Stomach (tissue), 9 donors: ENCODE data around the gene SH3BP5. TPM values are rescaled to one million over a fixed set of nuclear protein-coding genes. Genes with fewer than 3 reads are reported as not detected.
A peak's percentile ranks its signal among the peaks of the same experiment; 100 is the strongest.

Experiments used
- DNase-seq, 2 donors: peaks; one replicate each; pipeline versions ENCODE4 v3.0.0 to v3.0.0-alpha.2; 2013 to 2019
- H3K27ac ChIP-seq, 5 donors: fragments of 200-600 bp in 4 of 5; sonication (generic) in 4 of 5; one replicate each; pipeline ENCODE4 v1.5.1; 2013 to 2019; ENCODE audit warnings: mild to moderate bottlenecking in 1 of 5, moderate library complexity in 1 of 5
- H3K27me3 ChIP-seq, 3 donors: fragments of 200-600 bp; sonication (generic); one replicate each; pipeline ENCODE4 v1.5.1; 2017 to 2019; ENCODE audit warnings: mixed run types in 1 of 3
- H3K36me3 ChIP-seq, 4 donors: fragments of 200-600 bp; sonication (generic); 1 replicate in 3 of 4; 2 replicates in 1 of 4; pipeline ENCODE4 v1.5.1; 2016 to 2019
- H3K4me1 ChIP-seq, 4 donors: fragments of 200-600 bp; sonication (generic); one replicate each; pipeline ENCODE4 v1.5.1; 2016 to 2019
- H3K4me3 ChIP-seq, 4 donors: fragments of 200-600 bp; sonication (generic) in 3 of 4; one replicate each; pipeline ENCODE4 v1.5.1; 2016 to 2019; ENCODE audit warnings: mild to moderate bottlenecking in 1 of 4
- H3K9me3 ChIP-seq, 4 donors: fragments of 200-600 bp; sonication (generic); one replicate each; pipeline ENCODE4 v1.5.1; 2016 to 2019
- CTCF ChIP-seq, 7 experiments: fragments of 450-650 bp in 4 of 7; fragments of 200-600 bp in 3 of 7; sonication (generic) in 3 of 7; IDR thresholded peaks; one replicate each; pipeline ENCODE4 v1.5.1; 2016 to 2019; ENCODE audit warnings: antibody characterized with exemption in 7 of 7, control low read depth in 2 of 7, mild to moderate bottlenecking in 1 of 7
- EP300 ChIP-seq: sonication (generic); formaldehyde crosslinking; IDR thresholded peaks from one replicate; pipeline ENCODE4 v1.6.1; 2017; ENCODE audit warnings: antibody characterized with exemption
- POLR2A ChIP-seq, 4 donors: fragments of 450-650 bp; IDR thresholded peaks; one replicate each; pipeline ENCODE4 v1.6.1; 2016; ENCODE audit warnings: antibody characterized with exemption in 4 of 4, control low read depth in 2 of 4, mild to moderate bottlenecking in 1 of 4, moderate library complexity in 1 of 4
- POLR2AphosphoS5 ChIP-seq, 3 donors: sonication (generic); formaldehyde crosslinking; IDR thresholded peaks; one replicate each; pipeline ENCODE4 v1.6.1; 2016; ENCODE audit warnings: antibody characterized with exemption in 3 of 3
- WGBS, 5 donors: extraction: QIAGEN DNeasy Blood & Tissue Kit in 3 of 5; methylation state at CpG; one replicate each; pipeline versions ENCODE4 v1.1.5 to v1.1.7; 2013 to 2018; 5-methylcytosine and 5-hydroxymethylcytosine counted together
- intact Hi-C: fragments of 100-400 bp; cut with DNase I; formaldehyde crosslinking; loops from one replicate; pipeline ENCODE4 v1.15.1; 2023; ENCODE audit warnings: low total_unique reads
- polyA plus RNA-seq, 3 donors: library from polyadenylated mRNA; stranded (reverse); fragments of 200-250 nt; gene quantifications; one replicate each; pipeline ENCODE4 v1.2.3, GENCODE V29; 2013
- total RNA-seq, 5 donors: library from RNA; depleted of rRNA; stranded (reverse); fragments of >200 nt; gene quantifications; one replicate each; pipeline versions ENCODE4 v1.1.0 to v1.2.3, GENCODE V29; 2014 to 2016
- donor health status: healthy with polysubstance abuse.
- donor health status: Bipolar disorder and iron deficiency.
- donor health status: healthy.

The SH3BP5 gene
- total and polyA plus RNA-seq, 8 donors = 1.8 to 43.7 (median 18.9) TPM

- H3K27ac ChIP-seq = peak overlapping the region in 1 of 5 donors; percentile 15
- 80 to 91% (median 90%) methylated on average over 4 of the region's 4 CpGs for WGBS, 5 donors
- H3K4me3 ChIP-seq = no peak overlapping the region
- intact Hi-C loops = no loop called here
- H3K9me3 ChIP-seq = no peaks in the 10 kb centered on the region
- H3K27me3 ChIP-seq = no peaks in the 10 kb centered on the region
- no peak for TF ChIP-seq CTCF (IDR thresholded peaks at IDR 0.05)
- H3K4me1 ChIP-seq = peaks cover 1 to 16% (median 4%) of the 10 kb centered on the region in 4 donors
- peaks cover 6 to 37% (median 26%) of the 10 kb centered on the region in 4 donors for H3K36me3 ChIP-seq
- no peak for DNase-seq
These were observed 69.3 kb downstream of the SH3BP5 start for GRCh38 chr3:15263120-15263519.

GRCh38 chr3:15262021-15262420 lies 70.4 kb downstream of the SH3BP5 start:
- H3K4me1 ChIP-seq = peaks cover 0 to 10% (median 0%) of the 10 kb centered on the region in 4 donors
- DNase-seq = no peak
- H3K36me3 ChIP-seq = peaks cover 15 to 48% (median 37%) of the 10 kb centered on the region in 4 donors
- intact Hi-C loops = no loop called here
- no peak for TF ChIP-seq CTCF (IDR thresholded peaks at IDR 0.05)
- no peak for TF ChIP-seq POLR2A (IDR thresholded peaks at IDR 0.05)
- no peak for TF ChIP-seq EP300
- TF ChIP-seq POLR2AphosphoS5 (IDR thresholded peaks at IDR 0.05) = no peak
- no peak overlapping the region for H3K27ac ChIP-seq
- no peaks in the 10 kb centered on the region for H3K9me3 ChIP-seq
- 92 to 95% (median 94%) methylated on average over 9 of the region's 9 CpGs for WGBS, 5 donors
- no peak overlapping the region for H3K4me3 ChIP-seq
- no peaks in the 10 kb centered on the region for H3K27me3 ChIP-seq

- Histone ChIP-seq H3K27ac (no peak overlapping the region), H3K9me3 (no peaks in the 10 kb centered on the region), H3K4me1 (peaks cover 0 to 10% (median 0%) of the 10 kb centered on the region in 4 donors), H3K4me3 (no peak overlapping the region), H3K27me3 (no peaks in the 10 kb centered on the region), H3K36me3 (peaks cover 21 to 56% (median 44%) of the 10 kb centered on the region in 4 donors)
- intact Hi-C loops = no loop called here
- TF ChIP-seq EP300 = no peak
- TF ChIP-seq POLR2AphosphoS5 (IDR thresholded peaks at IDR 0.05) = no peak
- TF ChIP-seq POLR2A (IDR thresholded peaks at IDR 0.05) = no peak
- no peak for TF ChIP-seq CTCF (IDR thresholded peaks at IDR 0.05)
- DNase-seq = no peak
These were observed 71.1 kb downstream of the SH3BP5 start for GRCh38 chr3:15261274-15261673.

GRCh38 chr3:15260531-15260930 lies 71.9 kb downstream of the SH3BP5 start:
- TF ChIP-seq EP300 = no peak
- TF ChIP-seq POLR2A (IDR thresholded peaks at IDR 0.05) = no peak
- TF ChIP-seq CTCF (IDR thresholded peaks at IDR 0.05) = no peak
- no peak for TF ChIP-seq POLR2AphosphoS5 (IDR thresholded peaks at IDR 0.05)
- H3K27me3 ChIP-seq = no peaks in the 10 kb centered on the region
- H3K36me3 ChIP-seq = peaks cover 29 to 63% (median 52%) of the 10 kb centered on the region in 4 donors
- intact Hi-C loops = no loop called here
- H3K9me3 ChIP-seq = no peaks in the 10 kb centered on the region
- WGBS, 5 donors = 88 to 95% (median 91%) methylated on average over 4 of the region's 4 CpGs
- H3K4me3 ChIP-seq = no peak overlapping the region
- DNase-seq = no peak
- peaks cover 0 to 10% (median 0%) of the 10 kb centered on the region in 4 donors for H3K4me1 ChIP-seq
- H3K27ac ChIP-seq = no peak overlapping the region
